ENCODE measurements around the gene MFRP. TPM values are rescaled to one million over a fixed set of nuclear protein-coding genes. Genes with fewer than 3 reads are reported as not detected.

MFRP gene
- total RNA-seq, 1 donor from 2014 or later: not detected

DNA sequence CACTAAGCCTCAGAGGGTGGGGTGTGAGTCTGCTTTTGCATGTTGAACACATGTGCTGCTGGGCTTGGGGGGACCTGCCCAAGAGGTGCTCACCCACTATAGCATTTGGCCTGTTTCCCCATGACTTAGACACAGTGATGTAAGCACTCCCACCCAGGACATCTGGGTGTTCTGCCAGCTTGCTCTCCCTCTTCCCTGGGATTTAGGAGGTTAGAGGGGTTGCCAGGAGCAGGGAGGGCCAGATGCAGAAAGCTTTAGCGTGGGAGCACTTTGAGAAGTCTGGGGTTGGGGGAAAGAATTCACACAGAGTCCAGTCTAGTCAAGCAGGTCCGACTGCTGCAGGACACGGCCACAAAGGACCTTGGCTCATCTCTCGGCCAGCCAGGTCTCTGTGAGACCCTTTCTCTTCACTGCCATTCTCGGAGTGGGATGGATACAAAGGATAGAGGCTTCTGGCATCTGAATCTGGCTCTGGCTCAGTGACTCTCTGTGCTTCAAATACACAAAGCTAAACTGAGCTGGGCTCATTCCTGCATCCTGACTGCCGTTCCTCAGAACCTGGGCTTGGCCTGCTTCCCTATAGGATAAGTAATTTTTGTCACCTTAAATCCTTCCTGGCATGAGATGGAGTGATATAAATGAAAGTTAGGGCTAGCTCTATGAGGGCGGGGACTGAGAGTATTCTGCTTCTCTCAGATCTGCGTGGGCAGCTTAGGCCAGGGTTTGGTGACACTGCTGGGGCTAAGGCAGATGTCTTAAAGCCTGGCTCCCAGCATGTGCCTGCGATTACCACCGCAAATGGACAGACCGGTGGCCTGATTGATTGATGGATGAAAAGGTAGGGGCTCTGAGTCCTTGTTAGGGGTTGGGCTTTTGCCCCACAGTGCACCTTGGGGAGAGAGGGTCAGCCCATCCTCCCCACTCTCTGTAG is 20.4 kb upstream of the MFRP start:
- no peak overlapping the region for H3K4me3 Mint-ChIP-seq
- H3K27me3 Mint-ChIP-seq (ENCODE audit: low read depth): peaks cover 44% of the 10 kb centered on the region
- no peaks in the 10 kb centered on the region for H3K36me3 Mint-ChIP-seq (ENCODE audit: low read depth)
- no peak for DNase-seq (ENCODE audit: low read depth, low spot score)
- peaks cover 43% of the 10 kb centered on the region for H3K4me1 Mint-ChIP-seq
- TF ChIP-seq, protein P1, sequence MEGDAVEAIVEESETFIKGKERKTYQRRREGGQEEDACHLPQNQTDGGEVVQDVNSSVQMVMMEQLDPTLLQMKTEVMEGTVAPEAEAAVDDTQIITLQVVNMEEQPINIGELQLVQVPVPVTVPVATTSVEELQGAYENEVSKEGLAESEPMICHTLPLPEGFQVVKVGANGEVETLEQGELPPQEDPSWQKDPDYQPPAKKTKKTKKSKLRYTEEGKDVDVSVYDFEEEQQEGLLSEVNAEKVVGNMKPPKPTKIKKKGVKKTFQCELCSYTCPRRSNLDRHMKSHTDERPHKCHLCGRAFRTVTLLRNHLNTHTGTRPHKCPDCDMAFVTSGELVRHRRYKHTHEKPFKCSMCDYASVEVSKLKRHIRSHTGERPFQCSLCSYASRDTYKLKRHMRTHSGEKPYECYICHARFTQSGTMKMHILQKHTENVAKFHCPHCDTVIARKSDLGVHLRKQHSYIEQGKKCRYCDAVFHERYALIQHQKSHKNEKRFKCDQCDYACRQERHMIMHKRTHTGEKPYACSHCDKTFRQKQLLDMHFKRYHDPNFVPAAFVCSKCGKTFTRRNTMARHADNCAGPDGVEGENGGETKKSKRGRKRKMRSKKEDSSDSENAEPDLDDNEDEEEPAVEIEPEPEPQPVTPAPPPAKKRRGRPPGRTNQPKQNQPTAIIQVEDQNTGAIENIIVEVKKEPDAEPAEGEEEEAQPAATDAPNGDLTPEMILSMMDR (conservative IDR thresholded peaks at IDR 0.05): no peak
- H3K9me3 Mint-ChIP-seq: no peaks in the 10 kb centered on the region
- H3K27ac Mint-ChIP-seq (ENCODE audit: unreplicated experiment): no peak overlapping the region

DNA sequence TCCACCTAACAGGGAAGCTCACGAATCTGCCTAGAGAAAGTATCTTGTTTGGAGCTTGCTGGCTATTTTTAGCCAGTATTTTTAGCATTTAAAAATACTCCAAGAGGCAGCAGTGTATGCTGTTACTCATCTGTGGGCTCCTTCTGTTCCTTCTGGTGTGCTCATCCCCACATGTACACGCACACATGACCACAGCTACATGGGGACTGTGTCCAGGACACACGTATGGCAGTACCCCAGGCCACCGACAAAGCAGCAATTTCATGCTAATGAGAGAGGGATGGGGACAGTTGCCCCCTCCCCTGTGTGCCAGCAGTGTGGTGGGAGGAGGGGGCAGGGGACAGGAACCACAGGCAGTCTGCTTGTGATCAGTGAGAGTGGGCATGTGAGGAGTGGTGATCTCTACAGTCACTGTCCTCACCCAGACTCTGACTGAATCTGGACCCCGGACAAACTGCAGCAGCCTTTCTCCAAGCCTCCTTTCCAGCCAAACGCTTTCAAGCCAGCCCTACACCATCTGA is 18.6 kb upstream of the MFRP start:
- no peak for DNase-seq (ENCODE audit: low read depth, low spot score)
- TF ChIP-seq, protein P1 (conservative IDR thresholded peaks at IDR 0.05): no peak
- Mint-ChIP-seq H3K36me3 (ENCODE audit: low read depth) (no peaks in the 10 kb centered on the region), H3K4me1 (peaks cover 35% of the 10 kb centered on the region), H3K9me3 (no peaks in the 10 kb centered on the region), H3K4me3 (peak overlapping the region; percentile 66), H3K27me3 (ENCODE audit: low read depth) (peaks cover 43% of the 10 kb centered on the region), H3K27ac (ENCODE audit: unreplicated experiment) (no peak overlapping the region)

DNA sequence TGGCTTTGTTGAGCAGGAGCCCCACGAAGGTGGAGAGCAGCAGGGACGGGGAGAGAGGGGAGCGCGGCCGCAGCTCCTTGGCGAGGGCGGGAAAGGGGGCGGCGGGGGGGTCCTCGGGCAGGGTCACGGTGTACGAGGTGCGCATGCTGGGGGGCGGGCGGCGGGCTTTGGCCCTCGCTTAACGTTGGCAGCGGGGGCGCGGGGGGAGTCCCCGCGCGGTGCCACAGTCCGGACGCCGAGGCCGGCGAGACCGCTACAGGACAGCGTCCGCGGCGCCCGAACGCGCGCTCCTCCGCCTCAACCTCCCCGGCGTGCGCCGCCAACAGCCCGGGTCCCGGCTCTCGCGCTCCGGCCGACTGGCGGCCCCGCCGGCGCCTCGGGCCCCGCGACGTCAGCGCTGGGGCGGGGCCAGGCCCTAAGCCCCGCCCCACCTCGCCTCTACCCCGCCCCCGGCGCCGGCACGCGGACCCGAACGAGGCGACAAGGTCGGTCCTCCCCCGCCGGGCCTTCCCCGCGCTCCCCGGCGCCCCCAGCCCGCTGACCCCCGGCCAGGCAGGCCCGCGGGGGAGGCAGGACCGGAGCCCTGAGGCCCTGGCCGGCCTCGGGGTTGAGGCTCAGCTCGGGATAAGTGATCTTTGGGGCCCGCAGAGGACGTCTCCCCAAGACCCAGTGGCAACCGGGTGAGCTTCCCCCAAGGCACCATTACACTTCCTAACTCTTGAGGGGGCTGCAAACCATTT is 17.5 kb upstream of the MFRP start:
- Mint-ChIP-seq H3K9me3 (no peaks in the 10 kb centered on the region), H3K36me3 (ENCODE audit: low read depth) (no peaks in the 10 kb centered on the region), H3K27me3 (ENCODE audit: low read depth) (peaks cover 46% of the 10 kb centered on the region), H3K27ac (ENCODE audit: unreplicated experiment) (no peak overlapping the region), H3K4me3 (peak overlapping the region; percentile 87), H3K4me1 (peaks cover 28% of the 10 kb centered on the region)
- DNase-seq (ENCODE audit: low read depth, low spot score): peak; percentile 51
- TF ChIP-seq, protein P1 (conservative IDR thresholded peaks at IDR 0.05): no peak

DNA sequence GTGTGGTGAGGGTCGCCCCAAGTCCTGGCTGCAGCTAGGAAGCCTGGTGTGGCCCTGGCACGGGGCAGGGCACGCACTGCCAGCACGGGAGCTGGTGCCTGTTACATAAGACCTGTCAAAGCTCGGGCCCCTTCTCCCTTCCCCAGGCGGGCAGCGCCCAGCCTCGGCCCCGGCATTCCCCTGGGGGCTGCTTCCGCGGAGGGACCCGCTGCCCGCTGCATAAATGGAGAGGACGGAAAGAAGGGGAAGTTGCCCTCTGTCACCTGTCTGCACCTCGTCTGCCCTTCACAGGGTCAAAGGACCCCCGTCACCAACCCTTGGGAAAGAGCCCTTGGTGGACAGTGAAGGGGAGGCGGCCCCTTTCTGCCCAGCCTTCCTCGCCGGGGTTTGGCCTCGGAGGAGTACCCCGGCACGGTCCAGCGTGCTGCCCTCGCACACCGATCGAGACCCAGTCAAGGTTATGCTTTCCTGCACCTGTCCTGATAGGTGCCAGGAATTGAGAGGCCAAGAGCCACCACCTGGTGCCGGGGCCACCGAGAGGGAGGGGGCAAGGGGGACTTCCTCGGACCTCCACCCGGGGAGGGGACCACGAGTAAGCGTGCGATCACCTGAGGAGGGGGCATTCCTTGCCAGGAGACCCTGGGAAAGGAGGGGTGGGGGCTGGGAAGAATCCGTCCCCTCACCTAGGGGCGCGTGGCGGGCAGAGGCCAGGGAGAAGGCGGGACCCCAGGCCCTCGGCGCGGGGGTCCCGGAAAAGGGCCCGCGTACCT is 16.8 kb upstream of the MFRP start:
- H3K4me1 Mint-ChIP-seq: peaks cover 27% of the 10 kb centered on the region
- DNase-seq (ENCODE audit: low read depth, low spot score): no peak
- peak overlapping the region; percentile 63 for H3K4me3 Mint-ChIP-seq
- TF ChIP-seq, protein P1 (conservative IDR thresholded peaks at IDR 0.05): no peak
- H3K27ac Mint-ChIP-seq (ENCODE audit: unreplicated experiment): no peak overlapping the region
- H3K9me3 Mint-ChIP-seq: no peaks in the 10 kb centered on the region
- H3K27me3 Mint-ChIP-seq (ENCODE audit: low read depth): peaks cover 46% of the 10 kb centered on the region
- H3K36me3 Mint-ChIP-seq (ENCODE audit: low read depth): no peaks in the 10 kb centered on the region

DNA sequence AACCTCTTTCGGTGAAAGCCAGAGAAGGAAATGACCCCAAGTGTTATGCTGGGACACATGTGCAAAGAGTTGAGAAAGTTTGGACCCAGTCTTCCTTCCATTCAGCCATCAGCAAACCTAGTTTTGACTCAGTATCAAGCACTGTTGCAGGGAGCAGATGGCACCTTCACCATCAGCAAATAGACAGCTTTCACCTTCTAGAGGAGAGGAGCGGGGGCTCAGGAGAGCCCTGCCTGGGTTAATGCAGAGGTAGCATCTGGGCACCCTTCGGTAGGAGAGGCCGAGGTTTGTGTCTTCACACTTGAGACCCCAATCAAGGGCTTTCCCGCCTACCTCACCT is 16.2 kb upstream of the MFRP start:
- Mint-ChIP-seq H3K4me1 (peaks cover 25% of the 10 kb centered on the region), H3K27ac (ENCODE audit: unreplicated experiment) (no peak overlapping the region), H3K4me3 (peak overlapping the region; percentile 63), H3K27me3 (ENCODE audit: low read depth) (peaks cover 45% of the 10 kb centered on the region), H3K9me3 (no peaks in the 10 kb centered on the region), H3K36me3 (ENCODE audit: low read depth) (no peaks in the 10 kb centered on the region)
- TF ChIP-seq, protein P1 (conservative IDR thresholded peaks at IDR 0.05): no peak
- no peak for DNase-seq (ENCODE audit: low read depth, low spot score)

Data from neural crest cell (in vitro differentiated cells).